Omental fat pad (tissue), 4 donors: ENCODE data around the gene CMTR1. TPM values are rescaled to one million over a fixed set of nuclear protein-coding genes. Genes with fewer than 3 reads are reported as not detected.

Experiments used
- ATAC-seq: fragments of 150-250 bp; one replicate; pipeline ENCODE4 v1.9.1; 2016; ENCODE audit warnings: mild to moderate bottlenecking, moderate library complexity; ENCODE audit not compliant: low FRiP score
- DNase-seq: peaks from one replicate; pipeline ENCODE4 v3.0.0-alpha.2; 2019; ENCODE audit warnings: low spot score
- CTCF ChIP-seq, 3 donors: fragments of 450-650 bp; IDR thresholded peaks; one replicate each; pipeline ENCODE4 v1.5.1; 2016 to 2017; ENCODE audit warnings: antibody characterized with exemption in 3 of 3, mild to moderate bottlenecking in 3 of 3, moderate library complexity in 2 of 3
- total RNA-seq, 4 donors: library from RNA; depleted of rRNA; stranded (reverse); fragments of >200 nt; gene quantifications; one replicate each; pipeline ENCODE4 v1.1.0, GENCODE V29; 2016

Gene CMTR1
- total RNA-seq, 4 donors from 2014 or later: 22.5 to 34.5 (median 28.5) TPM

DNA sequence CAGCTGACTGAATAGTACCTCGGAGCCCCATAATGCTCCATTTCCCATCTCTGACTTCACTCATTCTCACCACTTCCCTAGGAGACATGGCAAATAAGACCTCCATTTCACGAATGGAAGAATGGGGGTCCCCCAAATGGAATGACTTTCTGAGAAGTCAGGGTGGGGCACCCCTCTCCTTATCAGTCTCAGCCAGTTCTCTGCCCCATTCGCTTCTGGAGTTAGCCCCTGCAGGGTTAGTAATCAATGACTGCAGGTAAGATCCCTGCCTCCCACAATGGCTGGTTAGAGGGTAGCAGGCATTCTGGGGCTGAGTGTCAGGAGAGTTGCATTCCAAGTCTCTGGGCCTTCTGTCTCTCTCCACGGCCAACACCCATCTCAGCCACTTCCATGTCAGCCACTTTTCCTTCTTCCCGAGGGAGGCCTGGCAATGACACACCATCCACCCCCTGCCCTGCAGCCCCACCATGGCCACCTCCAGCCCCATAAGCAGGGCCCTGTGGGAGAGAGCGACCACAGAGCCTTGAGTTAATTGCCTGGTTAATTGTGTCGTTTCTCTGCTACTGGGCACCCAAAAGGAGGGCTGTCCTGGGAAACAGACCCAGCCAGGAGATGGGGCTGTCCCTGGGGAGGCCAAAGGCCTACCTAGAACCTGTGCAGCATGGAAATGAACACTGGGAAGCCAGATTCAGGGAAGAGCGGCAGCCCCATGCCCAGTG lies 53.3 kb downstream of the CMTR1 start:
- ATAC-seq (no peak), DNase-seq (no peak)
- no peak for TF ChIP-seq CTCF (IDR thresholded peaks at IDR 0.05)

- DNase-seq: no peak
- TF ChIP-seq CTCF (IDR thresholded peaks at IDR 0.05): no peak
- ATAC-seq: no peak
Observed at GRCh38 chr6:37487591-37488380, 54.8 kb downstream of the CMTR1 start.

- ATAC-seq: no peak
- TF ChIP-seq CTCF (IDR thresholded peaks at IDR 0.05): no peak
- no peak for DNase-seq
Observed at GRCh38 chr6:37488476-37488875, 55.5 kb downstream of the CMTR1 start.

GRCh38 chr6:37489697-37490336 lies 56.8 kb downstream of the CMTR1 start:
- DNase-seq (no peak), ATAC-seq (no peak)
- no peak for TF ChIP-seq CTCF (IDR thresholded peaks at IDR 0.05)

DNA sequence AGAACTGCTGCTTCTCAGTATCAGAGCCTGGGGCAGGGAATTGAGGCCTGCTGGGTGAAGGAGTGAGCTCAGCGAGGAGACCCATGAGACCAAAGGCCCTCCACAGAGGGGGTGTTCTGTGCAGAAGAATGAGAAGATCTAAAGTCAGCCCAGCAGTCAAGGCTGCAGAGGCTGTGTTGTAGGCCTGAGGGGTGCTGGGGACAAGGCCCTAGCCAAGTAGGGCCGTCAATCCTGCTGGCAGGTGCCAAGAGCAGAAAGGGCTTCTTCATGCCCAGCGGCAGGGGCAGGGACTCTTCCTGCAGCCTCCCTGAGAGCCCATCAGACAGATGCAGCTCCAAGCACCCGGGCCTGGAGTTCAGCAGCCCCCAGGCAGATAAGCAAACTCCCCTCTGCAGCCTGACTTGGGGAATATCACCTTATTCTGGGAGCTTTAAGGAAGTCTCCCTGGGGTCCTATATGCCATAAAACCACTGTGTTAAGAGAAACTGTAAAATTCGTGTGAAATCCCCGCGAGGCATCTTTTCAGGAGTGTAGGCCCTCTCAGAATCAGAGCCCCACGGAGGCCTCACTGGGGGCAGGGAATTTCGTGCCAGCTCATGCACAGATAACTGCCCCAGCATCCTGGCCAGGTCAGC lies 57.6 kb downstream of the CMTR1 start:
- DNase-seq (no peak), ATAC-seq (no peak)
- TF ChIP-seq CTCF (IDR thresholded peaks at IDR 0.05): no peak

DNA sequence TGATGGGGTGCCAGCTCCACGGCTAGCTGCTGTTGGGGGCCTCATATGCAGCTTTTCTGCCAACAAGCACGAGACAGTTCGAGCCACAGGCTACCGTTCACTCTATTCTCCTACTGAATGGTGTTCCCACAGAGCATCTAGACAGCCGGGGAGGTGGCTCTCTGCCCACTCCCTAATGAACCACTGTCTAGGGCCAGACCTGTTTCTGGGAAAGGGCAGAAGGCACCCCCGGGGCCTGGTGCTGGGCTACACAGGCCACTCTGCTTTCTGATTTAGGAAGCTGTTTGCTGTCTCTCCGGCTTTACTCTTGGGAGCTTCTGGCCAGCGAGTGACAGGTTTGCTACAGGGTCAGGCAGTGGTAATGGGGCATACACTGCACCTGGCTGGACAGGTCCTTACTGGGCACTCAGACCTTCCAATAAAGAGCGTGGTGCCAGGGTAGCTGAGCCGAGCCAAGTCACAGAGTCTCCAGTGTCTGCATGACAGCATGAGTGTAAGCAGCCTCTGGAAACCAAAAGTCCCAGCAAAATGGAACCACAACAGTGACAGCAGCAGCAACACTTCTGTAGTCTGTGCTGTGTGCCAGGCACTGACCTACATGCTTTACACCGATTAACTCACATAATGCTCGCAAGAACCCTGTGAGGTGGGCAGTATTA lies 58.3 kb downstream of the CMTR1 start:
- ATAC-seq (peak; percentile 24), DNase-seq (no peak)
- no peak for TF ChIP-seq CTCF (IDR thresholded peaks at IDR 0.05)
